Activated naive CD4-positive, alpha-beta T cell treated with anti-CD3 and anti-CD28 coated beads, Interleukin-2, amount 10 ng/mL, durations not matched to agents 7 days and 5 days (primary cell): ENCODE data around the gene HMGA1.

Source experiments
- CTCF ChIA-PET: fragments of 350-600 bp; sonication (Branson Sonifier 250); formaldehyde crosslinking; loops from one replicate; lab custom pipeline; 2021; ENCODE audit warnings: antibody characterized with exemption; lab: Charles Lee
- DNase-seq: peaks from one replicate; pipeline ENCODE4 v3.0.0-alpha.2; 2020
- H3K27ac Mint-ChIP-seq: one replicate; pipeline ENCODE4 v1.8.0; 2021; ENCODE audit warnings: mild to moderate bottlenecking, moderate library complexity, mixed read lengths
- H3K27me3 Mint-ChIP-seq: one replicate; pipeline ENCODE4 v1.8.0; 2021; ENCODE audit warnings: mild to moderate bottlenecking, mixed read lengths
- H3K36me3 Mint-ChIP-seq: one replicate; pipeline ENCODE4 v1.8.0; 2021; ENCODE audit warnings: mixed read lengths
- H3K4me1 Mint-ChIP-seq: one replicate; pipeline ENCODE4 v1.8.0; 2021; ENCODE audit warnings: mixed read lengths
- H3K4me3 Mint-ChIP-seq: one replicate; pipeline ENCODE4 v1.8.0; 2021; ENCODE audit warnings: mild to moderate bottlenecking, moderate library complexity, mixed read lengths
- H3K9me3 Mint-ChIP-seq: one replicate; pipeline ENCODE4 v1.8.0; 2021; ENCODE audit warnings: mixed read lengths

The HMGA1 gene

DNA sequence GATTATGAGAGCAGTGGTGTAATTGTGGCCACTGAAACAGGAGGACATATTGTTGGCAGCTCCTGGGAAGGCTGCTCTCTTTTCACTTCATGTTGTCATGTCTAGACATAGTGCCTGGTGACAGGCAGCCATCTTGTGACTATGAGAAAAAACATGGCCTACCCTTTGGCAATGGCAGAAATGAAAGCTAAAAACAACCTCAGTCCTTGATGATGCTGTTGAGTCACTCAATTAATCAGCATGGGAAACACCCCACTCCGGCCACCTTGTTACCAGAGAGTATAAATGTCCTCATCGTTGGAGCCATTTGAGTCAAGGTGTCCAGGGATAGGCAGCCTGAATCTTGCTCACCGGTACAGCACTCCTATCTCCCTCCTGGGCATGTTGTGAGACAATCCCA, 31.2 kb upstream of the HMGA1 start:
- peaks cover 12% of the 10 kb centered on the region for H3K27me3 Mint-ChIP-seq
- CTCF ChIA-PET: interaction anchor here (1.3 kb wide), 1 partner anchor 10 kb away, joined by 7 read pairs; no protein-coding TSS in a partner anchor
- H3K36me3 Mint-ChIP-seq: no peaks in the 10 kb centered on the region
- H3K4me1 Mint-ChIP-seq: peaks cover 10% of the 10 kb centered on the region
- H3K27ac Mint-ChIP-seq: no peak overlapping the region
- no peak for DNase-seq
- no peak overlapping the region for H3K4me3 Mint-ChIP-seq
- H3K9me3 Mint-ChIP-seq: peaks cover 2% of the 10 kb centered on the region

DNA sequence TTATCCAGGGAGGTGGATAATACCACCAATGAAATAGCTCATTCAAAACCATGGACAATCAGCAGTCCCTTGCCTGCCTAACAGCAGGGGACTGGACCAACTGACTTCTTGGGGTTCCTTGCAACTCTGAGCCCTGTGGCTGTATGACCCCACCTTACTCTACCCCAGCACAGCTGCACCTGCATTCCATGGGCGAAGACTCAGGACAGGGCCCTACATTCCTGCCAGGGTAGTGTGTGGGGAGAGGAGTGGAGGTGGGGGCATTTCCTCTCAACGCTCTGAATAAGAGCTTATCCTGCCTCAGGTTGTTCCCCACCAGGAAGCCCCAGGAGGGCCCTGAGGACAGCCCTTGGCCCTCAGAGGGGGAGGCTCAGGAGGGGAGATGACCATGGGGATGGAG, 30.8 kb upstream of the HMGA1 start:
- CTCF ChIA-PET: interaction anchor here (1.3 kb wide), 1 partner anchor 10 kb away, joined by 7 read pairs; no protein-coding TSS in a partner anchor

DNA sequence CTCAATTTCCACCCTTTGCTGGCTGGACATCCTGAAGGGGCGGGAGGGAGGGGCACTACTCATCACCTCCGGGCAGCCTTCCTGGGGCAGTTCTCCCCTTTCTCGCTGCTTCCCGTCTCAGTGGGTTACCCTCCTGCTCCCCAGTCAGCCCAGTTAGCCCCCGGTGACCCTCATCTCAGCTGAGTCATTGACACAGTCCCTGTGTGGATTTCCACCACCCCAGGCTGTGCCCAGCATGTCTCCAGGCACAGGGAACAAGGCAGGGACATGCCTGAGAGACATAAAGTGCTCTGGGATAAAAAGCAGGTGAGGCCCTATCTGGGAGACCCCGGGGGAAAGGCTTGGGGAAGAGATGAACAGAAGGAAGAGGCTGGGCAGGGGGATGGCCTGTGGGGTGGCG, 29.9 kb upstream of the HMGA1 start:
- peaks cover 7% of the 10 kb centered on the region for H3K27me3 Mint-ChIP-seq
- peaks cover 10% of the 10 kb centered on the region for H3K4me1 Mint-ChIP-seq
- CTCF ChIA-PET: no interaction called here
- peaks cover 2% of the 10 kb centered on the region for H3K9me3 Mint-ChIP-seq
- no peak for DNase-seq
- H3K27ac Mint-ChIP-seq: peak overlapping the region; percentile 37
- H3K4me3 Mint-ChIP-seq: no peak overlapping the region
- H3K36me3 Mint-ChIP-seq: no peaks in the 10 kb centered on the region

More for the DNA sequence above, 30.8 kb upstream of the HMGA1 start:
- peaks cover 2% of the 10 kb centered on the region for H3K9me3 Mint-ChIP-seq
- H3K27me3 Mint-ChIP-seq: peaks cover 12% of the 10 kb centered on the region
- no peak for DNase-seq
- peaks cover 10% of the 10 kb centered on the region for H3K4me1 Mint-ChIP-seq
- H3K36me3 Mint-ChIP-seq: no peaks in the 10 kb centered on the region
- H3K27ac Mint-ChIP-seq: no peak overlapping the region
- no peak overlapping the region for H3K4me3 Mint-ChIP-seq

DNA sequence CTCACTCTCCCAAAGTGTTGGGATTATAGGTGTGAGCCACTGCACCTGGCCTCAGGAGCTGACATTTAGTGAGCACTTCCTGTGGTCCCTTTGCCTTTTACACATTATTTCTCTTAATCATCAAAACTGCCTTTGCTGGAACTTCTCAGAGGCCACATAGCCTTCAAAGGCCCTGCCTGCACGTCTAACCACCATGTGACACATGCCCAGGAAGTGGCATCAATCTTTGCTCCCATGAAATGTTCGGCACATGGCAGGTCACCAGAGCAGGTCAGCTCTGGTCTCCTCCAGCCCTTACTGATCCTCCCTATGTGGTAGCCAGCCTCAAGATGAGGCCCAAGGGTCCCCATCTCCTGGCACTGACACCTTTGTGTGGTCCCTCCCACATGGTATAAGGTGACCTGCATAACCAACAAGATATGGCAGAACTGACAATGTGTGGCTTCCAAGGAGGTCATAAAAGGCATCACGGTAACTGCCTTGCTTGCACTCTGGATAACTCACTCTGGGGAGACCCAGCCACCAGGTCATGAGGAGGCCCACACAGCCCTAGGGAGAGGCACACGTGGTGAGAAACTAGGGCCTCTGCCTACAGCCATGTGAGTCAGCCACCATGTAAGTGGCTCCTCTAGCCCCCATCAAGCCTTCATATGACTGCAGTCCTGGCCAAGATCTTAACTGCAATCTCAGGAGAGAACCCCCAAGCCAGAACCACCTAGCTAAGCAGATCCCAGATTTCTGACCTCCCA, 28.8 kb upstream of the HMGA1 start:
- Mint-ChIP-seq H3K27me3 (peaks cover 10% of the 10 kb centered on the region), H3K27ac (no peak overlapping the region), H3K4me3 (no peak overlapping the region), H3K36me3 (no peaks in the 10 kb centered on the region), H3K9me3 (no peaks in the 10 kb centered on the region), H3K4me1 (peaks cover 10% of the 10 kb centered on the region)
- no peak for DNase-seq
- CTCF ChIA-PET: no interaction called here

DNA sequence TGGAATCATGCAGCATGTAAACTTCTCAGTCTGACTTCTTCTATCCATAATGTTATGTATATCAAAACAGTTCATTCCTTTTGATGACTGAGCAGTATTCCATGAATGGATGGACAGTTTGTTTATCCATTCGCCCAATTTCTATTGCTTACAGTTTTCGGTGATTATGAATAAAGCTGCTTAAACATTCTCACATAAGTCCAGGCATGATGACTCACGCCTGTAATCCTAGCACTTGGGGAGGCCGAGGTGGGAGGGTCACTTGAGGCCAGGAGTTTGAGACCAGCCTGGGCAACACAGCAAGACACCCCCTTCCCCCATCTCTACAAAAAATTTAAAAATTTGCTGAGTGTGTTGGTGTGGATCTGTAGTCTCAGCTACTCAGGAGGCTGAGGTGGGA, 22.9 kb upstream of the HMGA1 start:
- Mint-ChIP-seq H3K27ac (no peak overlapping the region), H3K36me3 (no peaks in the 10 kb centered on the region), H3K4me3 (no peak overlapping the region), H3K4me1 (peaks cover 6% of the 10 kb centered on the region), H3K9me3 (no peaks in the 10 kb centered on the region), H3K27me3 (peaks cover 16% of the 10 kb centered on the region)
- no peak for DNase-seq
- CTCF ChIA-PET: no interaction called here

DNA sequence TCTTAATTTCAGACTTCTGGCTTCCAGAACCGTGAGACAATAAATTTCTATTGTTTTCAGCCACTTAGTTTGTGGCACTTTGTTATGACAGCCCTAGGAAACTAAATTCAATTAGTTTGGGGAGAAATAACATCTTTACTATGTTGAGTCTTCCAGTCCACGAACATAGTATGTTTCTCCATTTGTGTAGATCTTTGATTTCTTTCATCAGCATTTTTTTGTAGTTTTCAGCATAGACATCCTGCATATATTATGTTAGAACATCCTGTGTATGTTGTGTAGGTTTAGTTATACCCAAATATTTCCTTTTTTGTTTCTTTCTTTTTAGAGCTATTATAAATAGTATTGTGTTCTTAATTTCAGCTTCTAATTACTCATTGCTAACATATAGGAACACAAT, 18.0 kb upstream of the HMGA1 start:
- no peaks in the 10 kb centered on the region for H3K9me3 Mint-ChIP-seq
- H3K27ac Mint-ChIP-seq: no peak overlapping the region
- CTCF ChIA-PET: no interaction called here
- H3K27me3 Mint-ChIP-seq: peaks cover 25% of the 10 kb centered on the region
- no peaks in the 10 kb centered on the region for H3K36me3 Mint-ChIP-seq
- no peak overlapping the region for H3K4me3 Mint-ChIP-seq
- DNase-seq: no peak
- peaks cover 15% of the 10 kb centered on the region for H3K4me1 Mint-ChIP-seq

DNA sequence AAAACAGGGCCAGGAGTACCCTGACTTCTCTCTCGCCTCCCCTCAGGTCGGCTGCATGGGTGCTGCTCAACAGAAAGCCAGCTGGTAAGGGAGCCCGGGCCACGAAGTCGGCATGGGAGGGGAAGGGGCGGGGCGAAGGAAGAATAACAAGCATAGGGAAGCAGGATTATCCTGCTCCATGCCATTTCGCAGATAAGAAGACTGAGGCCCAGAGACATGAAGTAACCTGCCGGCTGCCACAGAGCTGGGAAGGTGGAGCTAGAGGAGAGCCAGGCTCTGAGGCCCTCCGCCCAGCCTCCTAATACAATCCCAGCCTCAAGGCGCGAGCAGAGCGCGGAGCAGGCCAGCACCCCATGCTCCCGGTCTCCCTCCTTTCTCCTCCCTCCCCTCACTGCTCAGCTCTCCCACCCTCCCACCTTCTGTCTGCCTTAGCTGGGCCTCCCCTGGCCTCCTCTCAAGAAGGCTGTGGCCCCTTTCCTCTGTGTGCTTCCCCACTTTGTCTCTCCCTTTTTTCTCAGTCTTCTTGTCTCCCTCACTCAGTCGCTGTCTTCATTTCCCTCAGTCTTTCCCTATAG, 13.2 kb upstream of the HMGA1 start:
- DNase-seq: no peak
- Mint-ChIP-seq H3K4me3 (peak overlapping the region; percentile 24), H3K9me3 (no peaks in the 10 kb centered on the region), H3K36me3 (no peaks in the 10 kb centered on the region), H3K27me3 (peaks cover 14% of the 10 kb centered on the region), H3K27ac (no peak overlapping the region), H3K4me1 (peaks cover 42% of the 10 kb centered on the region)
- CTCF ChIA-PET: interaction anchor here (0.6 to 1.6 kb wide), 3 partner anchors 24 to 60 kb away, joined by 3 to 8 read pairs (median 5); no protein-coding TSS in a partner anchor

DNA sequence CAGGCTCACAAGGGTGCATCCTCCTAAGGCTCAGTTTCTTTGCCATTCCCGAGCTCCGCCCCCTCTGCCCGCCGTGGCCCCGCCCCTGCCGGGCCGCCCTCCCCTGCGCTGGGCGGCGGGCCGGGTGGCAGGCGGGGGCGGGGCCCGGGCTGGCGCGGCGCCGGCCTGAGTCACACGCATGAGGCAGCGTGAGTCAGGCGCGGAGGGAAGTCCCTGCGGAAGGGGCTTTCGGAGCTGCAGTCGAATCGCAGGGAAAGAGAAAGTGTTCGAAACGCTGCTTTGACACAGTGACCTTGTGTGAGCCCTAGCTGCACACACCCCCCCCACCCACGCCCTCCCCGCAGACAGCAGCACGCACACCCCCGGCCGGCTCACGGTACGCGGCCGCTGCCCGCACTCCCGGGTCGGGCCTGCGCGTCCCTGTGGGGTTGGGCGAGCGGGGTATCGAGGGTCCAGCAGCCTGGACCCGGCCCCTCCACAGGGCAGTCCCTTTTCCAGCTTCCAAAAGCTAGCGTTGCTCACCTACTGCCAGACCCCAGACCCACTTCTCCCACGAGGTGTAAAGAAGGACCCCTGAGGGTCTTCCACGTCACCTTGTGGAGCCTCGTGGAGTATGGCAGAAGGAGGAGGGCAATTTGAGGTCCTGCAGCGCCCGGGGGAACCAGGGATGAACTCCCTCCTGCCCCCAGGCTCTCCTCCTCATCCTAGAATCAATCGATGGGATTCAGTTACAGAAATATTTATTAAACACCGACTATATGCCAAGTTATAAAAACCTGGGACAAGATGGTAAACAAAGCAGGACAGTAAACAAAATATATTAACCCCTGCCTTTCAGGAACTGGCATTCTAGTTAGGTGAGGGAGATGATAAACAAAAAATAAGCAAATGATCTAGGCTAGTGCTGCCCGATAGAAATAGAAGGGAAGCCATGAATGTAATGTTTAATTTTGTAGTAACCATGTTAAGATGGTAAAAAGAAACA, 12.4 kb upstream of the HMGA1 start:
- DNase-seq: peak; percentile 95
- Mint-ChIP-seq H3K27ac (peak overlapping the region; percentile 78), H3K4me3 (peak overlapping the region; percentile 61), H3K9me3 (no peaks in the 10 kb centered on the region), H3K27me3 (peaks cover 12% of the 10 kb centered on the region), H3K36me3 (no peaks in the 10 kb centered on the region), H3K4me1 (peaks cover 39% of the 10 kb centered on the region)
- CTCF ChIA-PET: interaction anchor here (0.6 to 1.6 kb wide), 3 partner anchors 23 to 61 kb away, joined by 3 to 8 read pairs (median 5); no protein-coding TSS in a partner anchor

DNA sequence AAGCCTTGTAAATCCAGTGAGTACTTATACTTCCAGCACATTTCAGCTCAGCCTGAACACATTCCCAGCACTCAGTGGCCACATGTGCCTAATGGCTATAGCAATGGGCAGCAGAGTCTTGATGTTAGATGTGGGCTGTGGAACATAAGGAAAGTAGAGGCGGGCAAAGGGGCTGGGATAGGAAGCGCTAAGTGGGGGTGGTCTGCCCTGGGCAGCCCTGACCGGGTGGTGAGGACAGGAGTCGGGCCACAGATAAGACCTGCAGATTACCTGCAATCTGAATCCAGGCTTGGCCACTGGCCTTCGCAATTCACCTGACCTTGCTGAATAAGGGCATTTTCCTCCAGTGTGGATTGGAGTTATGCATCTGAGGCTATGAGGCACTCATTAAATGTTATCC, 11.1 kb upstream of the HMGA1 start:
- CTCF ChIA-PET: no interaction called here
- H3K27me3 Mint-ChIP-seq: peaks cover 7% of the 10 kb centered on the region
- H3K36me3 Mint-ChIP-seq: no peaks in the 10 kb centered on the region
- DNase-seq: no peak
- H3K4me1 Mint-ChIP-seq: peaks cover 42% of the 10 kb centered on the region
- H3K9me3 Mint-ChIP-seq: no peaks in the 10 kb centered on the region
- H3K4me3 Mint-ChIP-seq: no peak overlapping the region
- no peak overlapping the region for H3K27ac Mint-ChIP-seq

DNA sequence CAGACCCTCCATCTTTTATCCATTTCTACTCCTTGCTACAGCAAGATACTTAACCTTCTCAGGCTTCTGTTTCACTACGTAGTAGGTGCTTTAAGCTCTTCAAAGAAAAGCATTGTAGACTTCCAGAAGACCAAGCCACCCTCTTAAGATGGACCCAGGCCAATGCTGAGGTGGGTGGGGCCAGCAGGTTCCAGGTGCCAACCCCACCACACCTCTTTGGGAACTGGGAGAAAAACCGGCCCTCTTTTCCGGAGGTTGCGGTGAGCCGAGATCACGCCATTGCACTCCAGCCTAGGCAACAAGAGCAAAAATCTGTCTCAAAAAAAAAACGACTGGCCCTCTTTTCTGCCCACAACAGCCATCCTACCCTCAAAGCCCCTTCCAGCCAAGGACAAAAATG, 10.6 kb upstream of the HMGA1 start:
- Mint-ChIP-seq H3K4me3 (no peak overlapping the region), H3K4me1 (peaks cover 42% of the 10 kb centered on the region), H3K36me3 (no peaks in the 10 kb centered on the region), H3K27ac (no peak overlapping the region), H3K9me3 (no peaks in the 10 kb centered on the region), H3K27me3 (peaks cover 4% of the 10 kb centered on the region)
- DNase-seq: no peak
- CTCF ChIA-PET: interaction anchor here (1.9 kb wide), 1 partner anchor 31 kb away, joined by 8 read pairs; no protein-coding TSS in a partner anchor

DNA sequence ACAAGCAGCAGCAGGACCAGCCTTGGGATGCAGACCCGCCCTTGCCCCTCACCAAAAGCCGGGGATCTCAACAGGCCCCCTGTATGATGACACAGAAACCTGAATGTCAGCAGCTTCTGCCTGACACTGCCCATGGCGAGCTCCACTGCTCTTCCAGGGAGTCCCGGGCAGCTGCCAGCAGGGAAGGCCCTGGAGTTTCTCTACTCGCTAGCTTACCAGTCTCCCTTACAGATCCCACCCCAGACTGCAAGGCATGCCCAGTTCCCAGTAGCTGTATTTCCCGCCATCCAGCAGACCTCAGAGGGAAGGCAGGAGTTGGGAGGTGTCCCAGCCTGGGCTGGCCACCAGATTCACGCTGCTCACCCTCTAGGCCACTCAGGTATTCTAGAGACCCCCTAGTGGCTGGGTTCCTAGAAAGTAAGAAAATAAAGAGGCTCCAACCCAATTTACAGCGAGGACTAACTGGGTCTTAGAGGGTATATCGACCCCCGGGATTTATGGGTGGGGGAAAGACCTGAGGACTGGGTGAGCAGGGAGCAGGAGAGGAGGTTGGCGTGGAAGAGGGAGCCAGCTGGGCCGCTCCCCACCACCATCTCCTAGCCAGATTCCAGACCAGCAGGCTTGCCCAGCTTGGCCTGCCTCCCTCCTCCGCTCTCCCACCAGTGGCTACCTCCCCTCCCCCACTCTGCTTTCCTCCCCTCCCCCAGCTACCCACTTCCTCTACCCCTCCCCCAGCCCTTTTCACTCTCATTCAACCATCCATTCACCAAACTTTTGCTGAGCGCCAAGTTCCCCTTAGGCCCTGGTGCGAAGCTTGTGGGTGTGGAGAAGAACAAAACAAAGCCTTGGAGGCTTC, 9.7 kb upstream of the HMGA1 start:
- H3K27me3 Mint-ChIP-seq: no peaks in the 10 kb centered on the region
- no peak for DNase-seq
- H3K27ac Mint-ChIP-seq: no peak overlapping the region
- CTCF ChIA-PET: interaction anchor here (0.9 to 1.9 kb wide), 3 partner anchors 10 to 188 kb away, joined by 3 to 8 read pairs (median 4); partner anchors contain the start of gene HMGA1
- peaks cover 42% of the 10 kb centered on the region for H3K4me1 Mint-ChIP-seq
- no peaks in the 10 kb centered on the region for H3K36me3 Mint-ChIP-seq
- H3K9me3 Mint-ChIP-seq: no peaks in the 10 kb centered on the region
- H3K4me3 Mint-ChIP-seq: no peak overlapping the region

DNA sequence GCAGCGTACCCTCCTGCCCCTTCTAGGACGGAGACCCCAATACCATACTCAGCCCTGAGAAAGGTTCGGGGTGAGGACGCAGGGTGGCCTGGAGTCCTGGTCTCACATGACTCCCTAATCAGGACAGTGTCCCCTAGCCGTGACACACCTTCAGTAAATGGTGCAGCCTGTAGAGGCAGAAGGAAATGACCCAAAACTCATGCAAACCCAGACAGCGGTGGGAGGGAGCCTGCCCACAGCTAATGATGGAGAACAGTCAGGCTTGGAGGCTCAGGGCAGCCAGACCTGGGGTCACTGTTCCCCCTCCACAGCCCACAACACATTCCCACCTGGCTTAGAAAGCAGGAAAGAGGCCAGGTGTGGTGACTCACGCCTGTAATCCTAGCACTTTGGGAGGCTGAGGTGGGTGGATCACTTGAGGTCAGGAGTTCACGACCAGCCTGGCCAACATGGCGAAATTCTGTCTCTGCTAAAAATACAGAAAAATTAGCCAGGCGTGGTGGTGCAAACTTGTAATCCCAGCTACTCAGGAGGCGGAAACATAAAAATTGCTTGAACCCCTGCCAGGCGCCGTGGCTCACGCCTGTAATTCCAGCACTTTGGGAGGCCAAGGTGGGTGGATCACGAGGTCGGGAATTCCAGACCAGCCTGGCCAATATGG, 8.8 kb upstream of the HMGA1 start:
- H3K27me3 Mint-ChIP-seq: no peaks in the 10 kb centered on the region
- no peak for DNase-seq
- peaks cover 40% of the 10 kb centered on the region for H3K4me1 Mint-ChIP-seq
- CTCF ChIA-PET: interaction anchor here (0.9 to 1.9 kb wide), 2 partner anchors 9 to 32 kb away, joined by 3 to 8 read pairs; partner anchors contain the start of gene HMGA1
- no peaks in the 10 kb centered on the region for H3K36me3 Mint-ChIP-seq
- H3K4me3 Mint-ChIP-seq: no peak overlapping the region
- H3K9me3 Mint-ChIP-seq: no peaks in the 10 kb centered on the region
- no peak overlapping the region for H3K27ac Mint-ChIP-seq

DNA sequence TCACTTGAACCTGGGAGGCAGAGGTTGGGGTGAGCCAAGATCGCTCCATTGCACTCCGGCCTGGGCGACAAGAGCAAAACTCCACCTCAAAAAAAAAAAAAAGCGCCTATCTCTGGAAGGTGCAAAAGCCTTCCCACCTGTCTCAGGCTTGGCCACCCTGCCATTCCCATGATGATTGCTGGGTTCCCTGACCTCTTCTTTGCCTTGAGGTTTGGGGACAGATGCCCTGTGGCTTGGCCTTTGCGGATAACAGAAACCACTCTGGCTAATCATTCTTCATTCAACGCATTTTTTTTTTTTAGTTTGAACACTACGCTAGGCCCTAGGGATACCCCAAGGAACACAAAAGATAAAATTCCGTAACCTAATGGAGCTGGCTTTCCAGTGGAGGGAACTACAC, 6.8 kb upstream of the HMGA1 start:
- peaks cover 30% of the 10 kb centered on the region for H3K4me1 Mint-ChIP-seq
- H3K27ac Mint-ChIP-seq: no peak overlapping the region
- H3K4me3 Mint-ChIP-seq: no peak overlapping the region
- H3K9me3 Mint-ChIP-seq: no peaks in the 10 kb centered on the region
- no peaks in the 10 kb centered on the region for H3K36me3 Mint-ChIP-seq
- DNase-seq: no peak
- CTCF ChIA-PET: no interaction called here
- no peaks in the 10 kb centered on the region for H3K27me3 Mint-ChIP-seq
